Transverse colon (tissue), 4 donors: ENCODE results near the gene ZNF785. TPM values are rescaled to one million over a fixed set of nuclear protein-coding genes. Genes with fewer than 3 reads are reported as not detected.

ENCODE experiments used
- DNase-seq: peaks from one replicate; pipeline ENCODE4 v3.0.0-alpha.2; 2019
- H3K27ac ChIP-seq, 4 donors: fragments of 200-600 bp; sonication (generic); 2 replicates each; pipeline ENCODE4 v1.5.1; 2016 to 2018; ENCODE audit warnings: inconsistent platforms in 4 of 4
- H3K27me3 ChIP-seq: fragments of 200-600 bp; sonication (generic); 2 replicates; pipeline ENCODE4 v1.5.1; 2017; ENCODE audit warnings: inconsistent platforms
- H3K36me3 ChIP-seq, 4 donors: fragments of 200-600 bp; sonication (generic); 2 replicates each; pipeline ENCODE4 v1.5.1; 2017 to 2019; ENCODE audit warnings: inconsistent platforms in 4 of 4
- H3K4me1 ChIP-seq, 4 donors: fragments of 200-600 bp; sonication (generic); 2 replicates each; pipeline ENCODE4 v1.5.1; 2017 to 2020; ENCODE audit warnings: inconsistent platforms in 4 of 4
- H3K4me3 ChIP-seq, 4 donors: fragments of 200-600 bp; sonication (generic); 1 replicate in 1 of 4; 2 replicates in 3 of 4; pipeline versions ENCODE4 v1.5.1 to v1.6.1; 2017 to 2019; ENCODE audit warnings: inconsistent platforms in 4 of 4
- H3K9me3 ChIP-seq, 2 donors: fragments of 200-600 bp; sonication (generic); 2 replicates each; pipeline ENCODE4 v1.5.1; 2017 to 2019; ENCODE audit warnings: inconsistent platforms in 2 of 2
- EP300 ChIP-seq: sonication (generic); formaldehyde crosslinking; IDR thresholded peaks from one replicate; pipeline ENCODE4 v1.6.1; 2017; ENCODE audit warnings: antibody characterized with exemption, low read depth
- POLR2A ChIP-seq: fragments of 450-650 bp; IDR thresholded peaks from one replicate; pipeline ENCODE4 v1.6.1; 2016; ENCODE audit warnings: antibody characterized with exemption, mild to moderate bottlenecking, moderate library complexity
- POLR2AphosphoS5 ChIP-seq, 3 donors: sonication (generic); formaldehyde crosslinking; IDR thresholded peaks; one replicate each; pipeline ENCODE4 v1.6.1; 2016; ENCODE audit warnings: antibody characterized with exemption in 3 of 3
- WGBS, 2 donors: methylation state at CpG; one replicate each; pipeline ENCODE4 v1.1.5; 2018; ENCODE audit warnings: low coverage in 1 of 2; 5-methylcytosine and 5-hydroxymethylcytosine counted together
- in situ Hi-C, 4 donors: fragments of 200-750 bp; cut with MboI; loops; one replicate each; pipeline versions ENCODE4 v1.15.0 to v1.15.1; 2017; ENCODE audit warnings: low sequenced_read_pairs in 3 of 4, low pct_ligation_motif_present in 1 of 4, low pct_unique_long_range_greater_than_20kb in 1 of 4
- intact Hi-C: fragments of 100-400 bp; cut with DNase I; formaldehyde crosslinking; loops from one replicate; pipeline ENCODE4 v1.15.1; 2023; ENCODE audit warnings: low total_unique reads
- total RNA-seq, 4 donors: library from RNA; depleted of rRNA; stranded (reverse); fragments of >200 nt; gene quantifications; one replicate each; pipeline ENCODE4 v1.1.0, GENCODE V29; 2016
- TF ChIP-seq, protein P1 (sequence below), 5 experiments: fragments of 200-600 bp in 3 of 5; fragments of 450-650 bp in 2 of 5; sonication (generic) in 3 of 5; IDR thresholded peaks; 1 replicate in 2 of 5; 2 replicates in 3 of 5; pipeline ENCODE4 v1.5.1; 2016 to 2017; ENCODE audit warnings: antibody characterized with exemption in 5 of 5, inconsistent platforms in 3 of 5, mild to moderate bottlenecking in 2 of 5, moderate library complexity in 1 of 5

Gene ZNF785
- total RNA-seq, 4 donors from 2014 or later = 17.2 to 131 (median 20.5) TPM

DNA sequence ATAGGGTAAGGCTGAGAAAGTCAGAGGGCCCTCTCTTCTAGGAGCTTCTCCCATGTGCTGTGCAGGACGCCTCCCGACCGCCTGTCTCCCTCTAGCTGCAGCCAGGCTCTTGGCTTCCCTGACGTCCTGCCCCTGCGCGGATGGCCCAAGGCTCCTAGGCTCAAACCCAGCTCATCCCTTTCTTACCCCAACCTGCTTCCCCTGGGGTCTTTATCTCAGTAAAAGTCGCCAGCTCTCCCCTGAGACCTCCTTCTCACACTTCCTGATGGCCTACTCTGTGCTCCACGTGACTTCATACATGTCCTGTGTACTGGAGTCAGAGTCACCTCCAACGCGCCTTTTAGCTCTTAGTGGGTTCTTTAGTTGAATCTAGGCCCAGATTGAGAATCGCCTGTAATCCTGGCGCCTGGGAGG lies 49.7 kb downstream of the ZNF785 start:
- Histone ChIP-seq H3K36me3 (peaks cover 0 to 12% (median 4%) of the 10 kb centered on the region in 4 donors), H3K9me3 (no peaks in the 10 kb centered on the region), H3K27me3 (no peaks in the 10 kb centered on the region), H3K27ac (peak overlapping the region; percentile 93 to 96 (median 95)), H3K4me1 (peaks cover 9 to 38% (median 30%) of the 10 kb centered on the region in 4 donors), H3K4me3 (peak overlapping the region; percentile 51 to 65 (median 58))
- TF ChIP-seq EP300 = no peak
- no peak for TF ChIP-seq POLR2A
- TF ChIP-seq, protein P1, sequence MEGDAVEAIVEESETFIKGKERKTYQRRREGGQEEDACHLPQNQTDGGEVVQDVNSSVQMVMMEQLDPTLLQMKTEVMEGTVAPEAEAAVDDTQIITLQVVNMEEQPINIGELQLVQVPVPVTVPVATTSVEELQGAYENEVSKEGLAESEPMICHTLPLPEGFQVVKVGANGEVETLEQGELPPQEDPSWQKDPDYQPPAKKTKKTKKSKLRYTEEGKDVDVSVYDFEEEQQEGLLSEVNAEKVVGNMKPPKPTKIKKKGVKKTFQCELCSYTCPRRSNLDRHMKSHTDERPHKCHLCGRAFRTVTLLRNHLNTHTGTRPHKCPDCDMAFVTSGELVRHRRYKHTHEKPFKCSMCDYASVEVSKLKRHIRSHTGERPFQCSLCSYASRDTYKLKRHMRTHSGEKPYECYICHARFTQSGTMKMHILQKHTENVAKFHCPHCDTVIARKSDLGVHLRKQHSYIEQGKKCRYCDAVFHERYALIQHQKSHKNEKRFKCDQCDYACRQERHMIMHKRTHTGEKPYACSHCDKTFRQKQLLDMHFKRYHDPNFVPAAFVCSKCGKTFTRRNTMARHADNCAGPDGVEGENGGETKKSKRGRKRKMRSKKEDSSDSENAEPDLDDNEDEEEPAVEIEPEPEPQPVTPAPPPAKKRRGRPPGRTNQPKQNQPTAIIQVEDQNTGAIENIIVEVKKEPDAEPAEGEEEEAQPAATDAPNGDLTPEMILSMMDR (IDR thresholded peaks at IDR 0.05) = peak; percentile 55 to 83 (median 62)
- peak in 2 of 3 donors; percentile 29 to 41 for TF ChIP-seq POLR2AphosphoS5 (IDR thresholded peaks at IDR 0.05)
- peak; percentile 84 for DNase-seq
- in situ Hi-C loops (no loop called here), intact Hi-C loops (no loop called here)
- 22 to 57% methylated on average over 2 to 12 of the region's 12 CpGs for WGBS, 2 donors

DNA sequence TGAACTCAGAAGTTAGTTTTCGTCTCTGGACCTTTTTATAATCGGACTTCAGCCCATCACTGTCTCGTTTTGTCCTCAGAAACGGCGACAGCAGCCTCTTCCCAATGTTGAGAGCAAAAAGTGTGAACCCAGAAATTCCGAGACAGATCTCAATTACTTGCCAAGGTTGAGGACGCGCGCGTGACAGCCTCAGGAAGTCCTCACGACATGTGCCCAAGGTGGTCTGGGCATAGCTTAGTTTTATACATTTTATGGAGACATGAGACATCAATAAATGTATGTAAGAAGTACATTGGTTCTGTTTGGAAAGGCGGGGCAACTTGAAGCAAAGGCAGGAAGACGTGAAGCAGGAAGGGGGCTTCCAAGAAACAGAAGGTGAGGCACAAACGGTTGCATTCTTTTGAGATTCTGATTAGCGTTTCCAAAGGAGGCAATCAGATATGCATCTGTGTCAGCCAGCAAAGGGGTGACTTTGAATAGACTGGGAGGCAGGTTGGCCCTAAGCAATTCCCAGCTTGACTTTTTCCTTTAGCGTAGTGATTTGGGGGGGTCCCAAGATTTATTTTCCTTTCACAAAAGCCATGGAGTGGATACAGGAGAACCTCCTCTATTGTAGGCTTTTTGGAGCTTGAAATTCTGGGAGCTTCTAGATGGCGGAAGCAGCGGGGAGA lies 50.3 kb downstream of the ZNF785 start:
- TF ChIP-seq POLR2AphosphoS5 (IDR thresholded peaks at IDR 0.05) (no peak), EP300 (no peak), POLR2A (peak; percentile 70)
- TF ChIP-seq, protein P1 (IDR thresholded peaks at IDR 0.05) = no peak
- Histone ChIP-seq H3K27me3 (no peaks in the 10 kb centered on the region), H3K9me3 (no peaks in the 10 kb centered on the region), H3K4me1 (peaks cover 9 to 35% (median 30%) of the 10 kb centered on the region in 4 donors), H3K36me3 (peaks cover 0 to 12% (median 4%) of the 10 kb centered on the region in 4 donors), H3K4me3 (peak overlapping the region; percentile 51 to 65 (median 58)), H3K27ac (peak overlapping the region; percentile 93 to 96 (median 95))
- no peak for DNase-seq
- WGBS, 2 donors = 2 to 4% methylated on average over 7 to 18 of the region's 18 CpGs
- in situ Hi-C loops = no loop called here
- intact Hi-C loops = no loop called here

DNA sequence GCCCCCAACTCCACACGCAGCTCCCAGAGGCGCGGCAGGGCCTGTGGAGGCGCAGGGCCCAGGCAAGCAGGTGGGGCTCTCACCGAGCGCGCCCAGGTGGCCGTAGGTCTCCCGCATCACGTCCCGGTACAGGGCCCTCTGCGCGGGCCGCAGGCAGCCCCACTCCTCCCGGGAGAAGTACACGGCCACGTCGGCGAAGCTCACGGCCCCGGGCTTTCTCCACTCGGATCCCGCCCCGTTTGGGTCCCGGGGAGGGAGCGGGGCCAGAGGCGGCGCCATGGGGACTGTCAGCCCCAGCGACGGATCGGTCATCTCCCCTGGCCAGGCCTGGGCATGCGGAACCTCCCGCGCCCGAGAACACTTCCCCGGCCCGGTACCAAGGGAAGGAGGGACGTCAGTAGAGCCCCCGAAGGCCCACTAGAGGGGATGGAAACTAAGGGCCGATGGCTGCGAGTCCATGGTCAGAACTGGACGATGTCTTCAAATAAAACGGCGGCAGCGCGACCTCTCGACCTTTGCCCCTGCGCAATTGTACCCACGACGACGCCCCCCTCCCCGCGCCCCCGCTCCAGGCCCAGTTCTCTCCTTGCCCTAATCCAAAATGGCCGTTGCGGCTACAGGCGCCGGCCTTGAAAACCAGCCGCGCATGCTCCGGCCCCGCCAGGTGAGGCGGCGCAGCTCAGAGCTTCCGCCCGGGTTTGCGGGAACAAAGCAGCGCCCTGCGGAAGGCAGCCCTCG lies 51.0 kb downstream of the ZNF785 start, which contains the start of gene ZNF747:
Gene ZNF747, minus strand, starts transcription at position 491 of the 738 bp plus-strand sequence. Its CDS starts 179 bp downstream, at position 312.
- WGBS, 2 donors = 0% methylated on average over 58 of the region's 70 CpGs; no CpG with 5 or more reads in 1 of the 2 donors
- Histone ChIP-seq H3K27me3 (no peaks in the 10 kb centered on the region), H3K4me1 (peaks cover 9 to 35% (median 30%) of the 10 kb centered on the region in 4 donors), H3K4me3 (peak within 1 kb of the TSS; percentile 51 to 74 (median 60)), H3K36me3 (peaks cover 0 to 12% (median 4%) of the 10 kb centered on the region in 4 donors), H3K27ac (peak within 1 kb of the TSS; percentile 93 to 96 (median 95)), H3K9me3 (no peaks in the 10 kb centered on the region)
- DNase-seq = peak; percentile 94
- intact Hi-C loops = loop anchor here (1.0 kb wide), 1 partner anchor 24 kb away; the partner anchor contains the start of gene ZNF764
- in situ Hi-C loops = no loop called here
- TF ChIP-seq POLR2AphosphoS5 (IDR thresholded peaks at IDR 0.05) (peak; percentile 80 to 87 (median 84)), EP300 (no peak), POLR2A (peak; percentile 42)
- TF ChIP-seq, protein P1 (IDR thresholded peaks at IDR 0.05) = no peak
